Keratinocyte (primary cell): Measurements from ENCODE around the gene CD46. TPM values are rescaled to one million over a fixed set of nuclear protein-coding genes. Genes with fewer than 3 reads are reported as not detected.

ENCODE experiments used
- DNase-seq: peaks from one replicate; pipeline ENCODE4 v3.0.0-alpha.2; 2011; ENCODE audit warnings: low read depth, missing footprints, low spot score
- FAIRE-seq: peaks from 2 replicates; lab custom pipeline; 2011; peaks lifted over from hg19 to GRCh38; lab: Jason Lieb, UNC
- H2AFZ ChIP-seq: 2 replicates; pipeline ENCODE4 v1.6.0; 2012; ENCODE audit warnings: low read length, control low read depth, inconsistent platforms; ENCODE audit not compliant: control insufficient read depth
- H3K27ac ChIP-seq: 2 replicates; pipeline ENCODE4 v1.5.1; 2011; ENCODE audit warnings: low read length; ENCODE audit not compliant: control insufficient read depth, insufficient read depth
- H3K27me3 ChIP-seq: 3 replicates; pipeline ENCODE4 v1.6.0; 2011; ENCODE audit warnings: low read length; ENCODE audit not compliant: control insufficient read depth, insufficient read depth; ENCODE audit errors: extremely low read depth
- H3K36me3 ChIP-seq, 2 experiments: 2 replicates in 1 of 2; 3 replicates in 1 of 2; pipeline ENCODE4 v1.5.1; 2011; ENCODE audit warnings: low read length in 2 of 2, mild to moderate bottlenecking in 1 of 2; ENCODE audit not compliant: control insufficient read depth in 2 of 2, insufficient read depth in 2 of 2; ENCODE audit errors: extremely low read depth in 1 of 2
- H3K4me1 ChIP-seq: 3 replicates; pipeline ENCODE4 v1.5.1; 2011; ENCODE audit warnings: low read length; ENCODE audit not compliant: control insufficient read depth, insufficient read depth; ENCODE audit errors: extremely low read depth
- H3K4me2 ChIP-seq: 3 replicates; pipeline ENCODE4 v1.6.0; 2011; ENCODE audit warnings: low read depth, low read length; ENCODE audit not compliant: control insufficient read depth, insufficient read depth; ENCODE audit errors: extremely low read depth
- H3K4me3 ChIP-seq, 3 experiments: fragments of 200-600 bp in 1 of 3; sonication (generic) in 1 of 3; 2 replicates in 2 of 3; 3 replicates in 1 of 3; pipeline ENCODE4 v1.5.1; 2011 to 2016; ENCODE audit warnings: low read length in 3 of 3, mild to moderate bottlenecking in 3 of 3, control low read depth in 2 of 3, inconsistent platforms in 1 of 3, low read depth in 1 of 3, mixed read lengths in 1 of 3, mixed run types in 1 of 3, moderate library complexity in 1 of 3; ENCODE audit not compliant: control insufficient read depth in 2 of 3, insufficient read depth in 2 of 3; ENCODE audit errors: extremely low read depth in 1 of 3
- H3K79me2 ChIP-seq: 2 replicates; pipeline ENCODE4 v1.6.0; 2012; ENCODE audit warnings: low read length; ENCODE audit not compliant: control insufficient read depth, insufficient read depth
- H3K9ac ChIP-seq: 3 replicates; pipeline ENCODE4 v1.6.0; 2011; ENCODE audit warnings: low read length; ENCODE audit not compliant: control insufficient read depth, insufficient read depth; ENCODE audit errors: extremely low read depth
- H3K9me1 ChIP-seq: 3 replicates; pipeline ENCODE4 v1.6.0; 2011; ENCODE audit warnings: low read length; ENCODE audit not compliant: control insufficient read depth, insufficient read depth; ENCODE audit errors: extremely low read depth
- H3K9me3 ChIP-seq: 2 replicates; pipeline ENCODE4 v1.5.1; 2012; ENCODE audit warnings: low read depth, low read length; ENCODE audit not compliant: control insufficient read depth
- H4K20me1 ChIP-seq: 3 replicates; pipeline ENCODE4 v1.6.0; 2011; ENCODE audit warnings: low read length; ENCODE audit not compliant: control insufficient read depth, insufficient read depth; ENCODE audit errors: extremely low read depth
- CTCF ChIP-seq, 3 experiments: IDR thresholded peaks in 1 of 3; conservative IDR thresholded peaks in 1 of 3; optimal IDR thresholded peaks in 1 of 3; 2 replicates in 2 of 3; 3 replicates in 1 of 3; pipeline versions ENCODE3 to v1.5.1; 2011; ENCODE audit warnings: low read length in 3 of 3, mild to moderate bottlenecking in 3 of 3, moderate library complexity in 2 of 3, control low read depth in 1 of 3, inconsistent platforms in 1 of 3; ENCODE audit not compliant: insufficient read depth in 2 of 3; ENCODE audit errors: extremely low read depth in 1 of 3
- EZH2 ChIP-seq: IDR thresholded peaks from one replicate; pipeline ENCODE4 v1.6.1; 2012; ENCODE audit warnings: inconsistent platforms, mild to moderate bottlenecking, low read length, moderate library complexity
- dilution Hi-C: fragments of 300-500 bp; cut with MboI; formaldehyde crosslinking; loops from one replicate; pipeline ENCODE4 v1.7.0; 2020; ENCODE audit warnings: low sequenced_read_pairs; ENCODE audit not compliant: extremely low pct_ligation_motif_present
- polyA plus RNA-seq, 5 experiments: library from polyadenylated mRNA; depleted of rRNA in 3 of 5; stranded (reverse) in 3 of 5; stranded (forward) in 1 of 5; unstranded in 1 of 5; fragments of >200 nt; gene quantifications; 1 replicate in 1 of 5; 2 replicates in 3 of 5; 3 replicates in 1 of 5; pipeline versions ENCODE4 v1.2.1 to v1.2.3, GENCODE V29; 2011 to 2012; ENCODE audit warnings: missing spikeins in 2 of 5, low read depth in 1 of 5, low replicate concordance in 1 of 5

Gene CD46
- polyA plus RNA-seq, 1 donor (not counting 4 experiments of a cell fraction or from before 2014, with no cell fraction given), result 298 TPM

- H3K9me1 ChIP-seq, result no peaks in the 10 kb centered on the region
- peaks cover 24 to 46% of the 10 kb centered on the region in 2 experiments for H3K36me3 ChIP-seq
- no peak for DNase-seq
- no peaks in the 10 kb centered on the region for H3K9me3 ChIP-seq
- H3K27me3 ChIP-seq, result no peaks in the 10 kb centered on the region
- H3K79me2 ChIP-seq, result peaks cover 14% of the 10 kb centered on the region
- FAIRE-seq, result no peak
- peaks cover 49% of the 10 kb centered on the region for H3K4me1 ChIP-seq
- H3K4me3 ChIP-seq, result no peak overlapping the region
- H3K4me2 ChIP-seq, result no peak overlapping the region
- dilution Hi-C loops, result no loop called here
- H4K20me1 ChIP-seq, result no peaks in the 10 kb centered on the region
- H2AFZ ChIP-seq, result no peak overlapping the region
- no peak overlapping the region for H3K27ac ChIP-seq
- TF ChIP-seq EZH2 (no peak), CTCF (optimal IDR thresholded peaks at IDR 0.05 in 1 of 3, IDR thresholded peaks at IDR 0.05 in 1 of 3, conservative IDR thresholded peaks at IDR 0.05 in 1 of 3; ENCODE audit: extremely low read depth in 1 of 3, insufficient read depth in 2 of 3, low read length in 3 of 3) (no peak)
- H3K9ac ChIP-seq, result no peak overlapping the region
These were observed 59.5 kb downstream of the CD46 start for GRCh38 chr1:207811319-207811718.

GRCh38 chr1:207811920-207812720 lies 60.3 kb downstream of the CD46 start:
- no peak overlapping the region for H3K27ac ChIP-seq
- H3K36me3 ChIP-seq, result peaks cover 26 to 53% of the 10 kb centered on the region in 2 experiments
- H3K9me3 ChIP-seq, result no peaks in the 10 kb centered on the region
- dilution Hi-C loops, result no loop called here
- H3K9ac ChIP-seq, result no peak overlapping the region
- H3K4me3 ChIP-seq, result no peak overlapping the region
- no peaks in the 10 kb centered on the region for H3K27me3 ChIP-seq
- FAIRE-seq (no peak), DNase-seq (no peak)
- H3K79me2 ChIP-seq, result peaks cover 12% of the 10 kb centered on the region
- no peaks in the 10 kb centered on the region for H3K9me1 ChIP-seq
- H3K4me1 ChIP-seq, result peaks cover 43% of the 10 kb centered on the region
- TF ChIP-seq CTCF (optimal IDR thresholded peaks at IDR 0.05 in 1 of 3, IDR thresholded peaks at IDR 0.05 in 1 of 3, conservative IDR thresholded peaks at IDR 0.05 in 1 of 3; ENCODE audit: extremely low read depth in 1 of 3, insufficient read depth in 2 of 3, low read length in 3 of 3) (peak; percentile 26 to 65 (median 36)), EZH2 (no peak)
- H3K4me2 ChIP-seq, result no peak overlapping the region
- no peaks in the 10 kb centered on the region for H4K20me1 ChIP-seq
- no peak overlapping the region for H2AFZ ChIP-seq
